HG02678 (cell line): Measurements from ENCODE around the gene PRR11.
"Not testable (repeated sequence)": the region's sequence is repeated elsewhere in the genome, so short reads cannot be mapped to it uniquely, and the experiment has no call there.

Experiments
- ATAC-seq: cut with Tn5 transposase; IDR thresholded peaks from one replicate; pipeline ENCODE4 v1.9.1; 2021; ENCODE audit warnings: mild to moderate bottlenecking, moderate library complexity; ENCODE audit not compliant: unreplicated experiment

The PRR11 gene

GRCh38 chr17:59151006-59151405, 4.5 kb upstream of the PRR11 start:
- no peak for ATAC-seq

GRCh38 chr17:59151591-59151990, 4.0 kb upstream of the PRR11 start:
- no peak for ATAC-seq

- ATAC-seq = no peak
These were observed 2.6 kb upstream of the PRR11 start for GRCh38 chr17:59152925-59153324.

DNA sequence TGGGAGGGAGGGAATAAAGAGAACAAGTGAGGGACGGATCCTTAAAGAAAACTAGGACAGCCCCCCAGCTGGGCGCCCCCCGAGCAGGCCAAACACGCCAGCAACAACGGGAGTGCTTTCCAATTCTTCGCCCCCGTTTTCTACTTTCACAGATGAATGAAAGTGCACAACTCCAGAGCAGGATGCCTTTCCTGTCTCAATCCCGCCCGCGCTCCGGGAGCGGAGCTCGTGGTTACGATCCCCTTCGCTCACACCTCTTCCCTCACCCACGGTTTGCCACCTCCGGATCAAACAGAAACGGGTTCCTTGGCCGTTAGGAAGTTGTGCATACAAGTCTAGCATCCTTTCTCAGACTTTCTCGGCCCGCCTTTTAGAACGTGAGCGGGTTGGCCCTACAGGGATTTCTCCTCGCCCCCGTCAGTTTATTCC, 1.2 kb upstream of the PRR11 start:
- no peak for ATAC-seq

DNA sequence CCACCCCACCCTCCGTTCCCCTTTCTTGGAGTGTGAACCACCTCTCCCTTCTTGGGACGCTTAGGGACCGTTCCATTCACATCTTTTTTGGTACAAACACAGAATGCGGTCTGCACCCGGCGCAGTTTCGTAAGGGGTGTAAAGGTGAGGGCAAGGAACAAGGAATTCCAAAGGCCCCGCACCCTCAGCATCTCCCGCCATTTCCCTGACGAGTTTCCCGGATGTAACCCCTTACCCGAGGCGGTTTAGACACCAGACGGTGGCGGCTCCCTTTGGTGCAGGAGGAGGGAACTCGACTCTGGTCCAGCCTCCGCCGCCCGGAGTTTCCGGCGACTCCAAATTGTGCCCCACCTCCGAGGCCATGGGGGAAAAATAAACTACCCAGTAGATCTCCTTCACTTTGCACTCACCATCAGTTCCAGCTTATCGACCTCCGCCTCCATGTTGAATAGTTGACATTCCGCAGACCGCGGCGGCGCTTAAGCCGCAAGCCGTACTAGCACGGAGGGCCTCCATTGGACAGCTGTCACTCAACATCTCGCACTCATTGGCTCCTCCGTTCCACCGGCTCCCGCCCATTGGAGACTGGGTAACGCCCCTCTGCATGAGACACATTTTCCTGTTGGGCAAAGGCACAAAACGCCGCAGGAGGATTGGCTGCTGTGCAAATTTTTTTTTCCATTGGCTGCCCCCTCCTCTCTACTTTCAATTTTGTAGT, 666 bp upstream of the PRR11 start, which contains the start of gene SKA2:
Gene SKA2, minus strand, starts transcription at position 466 of the 718 bp plus-strand sequence. Its CDS starts 23 bp downstream, at position 443.
- ATAC-seq = peak; percentile 80

DNA sequence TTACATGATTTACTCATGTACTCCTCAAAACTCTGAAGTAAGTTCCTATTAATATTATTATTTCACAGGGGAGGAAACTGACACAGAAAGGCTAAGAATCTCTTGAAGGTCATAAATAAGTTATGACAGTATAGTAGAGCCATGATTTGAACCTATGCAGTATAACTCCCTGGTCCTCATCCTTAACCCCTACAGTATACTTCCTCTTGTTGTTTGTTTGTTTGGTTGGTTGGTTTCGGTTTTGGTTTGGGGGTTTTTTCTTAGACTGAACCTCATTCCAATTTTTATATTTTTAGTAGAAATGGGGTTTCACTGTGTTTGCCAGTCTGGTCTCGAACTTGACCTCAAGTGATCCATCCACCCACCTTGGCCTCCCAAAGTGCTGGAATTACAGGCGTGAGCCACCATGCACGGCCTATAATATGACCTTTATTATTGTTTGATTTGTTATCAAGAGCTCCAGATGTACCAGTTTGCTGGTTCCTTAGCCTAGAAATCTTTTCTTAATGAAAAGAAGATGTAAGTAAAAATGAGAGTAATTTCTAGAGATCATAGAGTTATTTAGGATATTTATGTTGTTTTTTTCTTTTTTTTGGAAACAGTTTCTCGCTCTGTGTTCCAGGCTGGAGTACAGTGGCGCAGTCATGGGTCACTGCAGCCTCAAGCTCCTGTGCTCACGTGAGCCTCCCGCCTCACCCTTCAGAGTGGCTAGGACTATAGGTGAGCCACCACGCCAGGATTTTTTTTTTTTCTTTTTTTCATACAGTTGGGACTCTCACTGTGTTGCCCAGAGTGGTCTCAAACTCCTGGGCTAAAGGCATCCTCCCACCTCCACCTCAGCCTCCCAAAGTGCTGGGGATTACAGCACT, 4.8 kb downstream of the PRR11 start:
- no peak for ATAC-seq

GRCh38 chr17:59161477-59161876, 5.9 kb downstream of the PRR11 start:
- ATAC-seq = no peak

DNA sequence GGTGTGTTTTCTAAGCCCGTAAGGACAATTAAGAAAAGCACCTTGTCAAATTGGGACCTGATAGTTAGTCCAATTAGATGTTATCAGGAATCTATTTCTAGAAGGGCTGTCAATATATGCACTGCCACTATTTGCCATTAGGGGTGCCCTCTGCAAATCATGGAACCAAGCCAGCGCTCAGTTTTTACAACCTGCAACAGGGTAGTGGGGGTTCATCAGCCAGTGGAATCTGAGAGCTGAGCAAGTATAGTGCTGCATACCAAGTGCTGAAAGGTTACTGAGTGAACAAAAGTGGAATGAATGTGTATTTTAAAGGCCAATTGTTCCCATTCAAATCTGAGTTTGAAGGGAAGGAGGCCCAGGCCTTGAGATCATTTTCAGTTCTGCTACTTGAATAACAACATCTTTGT, 10.4 kb downstream of the PRR11 start:
- ATAC-seq = no peak

DNA sequence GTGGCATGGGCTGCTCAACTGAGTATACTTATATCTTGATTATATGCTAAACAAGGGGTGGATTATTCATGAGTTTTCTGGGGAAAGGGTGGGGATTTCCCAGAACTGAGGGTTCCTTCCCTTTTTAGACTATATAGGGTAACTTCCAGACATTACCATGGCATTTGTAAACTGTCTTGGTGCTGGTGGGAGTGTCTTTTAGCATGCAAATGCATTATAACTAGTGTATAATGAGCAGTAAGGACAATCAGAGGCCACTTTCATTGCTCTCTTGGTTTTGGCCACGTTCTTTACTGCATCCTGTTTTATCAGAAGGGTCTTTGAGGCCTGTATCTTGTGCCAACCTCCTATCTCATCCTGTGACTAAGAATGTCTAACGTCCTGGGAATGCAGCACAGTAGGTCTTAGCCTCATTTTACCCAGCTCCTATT, 12.0 kb downstream of the PRR11 start:
- no peak for ATAC-seq

DNA sequence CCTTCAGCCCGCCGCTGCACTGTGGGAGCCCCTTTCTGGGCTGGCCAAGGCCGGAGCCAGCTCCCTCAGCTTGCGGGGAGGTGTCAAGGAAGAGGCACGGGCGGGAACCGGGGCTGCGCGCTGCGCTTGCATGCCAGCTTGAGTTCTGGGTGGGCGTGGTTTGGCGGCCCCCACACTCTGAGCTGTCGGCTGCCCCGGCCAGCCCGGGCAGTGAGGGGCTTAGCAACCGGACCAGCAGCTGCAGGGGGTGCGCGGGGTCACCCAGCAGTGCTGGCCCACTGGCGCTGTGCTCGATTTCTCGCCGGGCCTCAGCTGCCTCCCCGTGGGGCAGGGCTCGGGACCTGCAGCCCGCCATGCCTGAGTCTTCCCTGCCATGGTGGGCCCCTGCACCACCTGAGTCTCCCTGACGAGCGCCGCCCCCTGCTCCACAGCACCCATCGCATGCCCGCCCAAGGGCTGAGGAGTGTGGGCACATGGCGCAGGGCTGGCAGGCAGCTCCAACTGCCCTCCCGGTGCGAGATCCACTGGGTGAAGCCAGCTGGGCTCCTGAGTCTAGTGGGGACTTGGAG, 17.0 kb downstream of the PRR11 start:
- no peak for ATAC-seq

DNA sequence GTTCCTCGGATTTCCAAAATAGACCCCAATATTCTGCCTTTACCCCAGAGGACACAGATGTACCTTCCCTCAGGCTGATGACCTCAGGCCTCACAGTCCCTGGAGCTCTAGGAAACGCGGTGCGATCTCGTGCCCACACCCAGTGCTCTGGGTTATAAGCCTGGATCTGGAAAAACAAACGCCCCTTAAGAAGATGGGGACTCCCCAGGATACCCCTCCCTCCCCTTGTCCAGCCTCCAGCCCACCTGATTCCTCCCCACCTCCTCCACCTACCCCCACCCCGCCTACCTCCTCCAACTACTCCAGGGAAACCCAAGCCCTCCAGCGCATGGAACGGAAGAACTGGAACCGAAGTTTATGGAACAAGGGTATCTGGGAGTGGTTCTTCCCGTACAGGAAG, 19.1 kb downstream of the PRR11 start:
- ATAC-seq = no peak

DNA sequence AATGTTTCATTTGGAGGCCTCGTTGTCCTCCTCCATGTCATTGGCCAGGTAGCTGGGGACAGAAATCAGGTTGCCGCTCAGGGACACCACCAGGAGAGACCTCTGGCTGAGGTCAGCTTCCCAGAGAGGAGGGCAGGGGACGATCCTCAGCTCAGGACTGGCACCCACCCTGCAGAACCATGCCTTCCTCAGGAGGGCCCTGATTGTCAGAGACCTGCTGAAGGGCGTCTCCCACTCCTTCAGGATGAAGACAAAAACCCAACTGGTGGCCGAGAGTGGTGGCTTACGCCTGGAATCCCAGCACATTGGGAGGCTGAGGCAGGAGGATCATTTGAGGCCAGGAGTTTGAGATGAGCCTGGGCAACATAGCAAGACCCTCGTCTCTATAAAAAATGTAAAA, 19.5 kb downstream of the PRR11 start:
- ATAC-seq = no peak

DNA sequence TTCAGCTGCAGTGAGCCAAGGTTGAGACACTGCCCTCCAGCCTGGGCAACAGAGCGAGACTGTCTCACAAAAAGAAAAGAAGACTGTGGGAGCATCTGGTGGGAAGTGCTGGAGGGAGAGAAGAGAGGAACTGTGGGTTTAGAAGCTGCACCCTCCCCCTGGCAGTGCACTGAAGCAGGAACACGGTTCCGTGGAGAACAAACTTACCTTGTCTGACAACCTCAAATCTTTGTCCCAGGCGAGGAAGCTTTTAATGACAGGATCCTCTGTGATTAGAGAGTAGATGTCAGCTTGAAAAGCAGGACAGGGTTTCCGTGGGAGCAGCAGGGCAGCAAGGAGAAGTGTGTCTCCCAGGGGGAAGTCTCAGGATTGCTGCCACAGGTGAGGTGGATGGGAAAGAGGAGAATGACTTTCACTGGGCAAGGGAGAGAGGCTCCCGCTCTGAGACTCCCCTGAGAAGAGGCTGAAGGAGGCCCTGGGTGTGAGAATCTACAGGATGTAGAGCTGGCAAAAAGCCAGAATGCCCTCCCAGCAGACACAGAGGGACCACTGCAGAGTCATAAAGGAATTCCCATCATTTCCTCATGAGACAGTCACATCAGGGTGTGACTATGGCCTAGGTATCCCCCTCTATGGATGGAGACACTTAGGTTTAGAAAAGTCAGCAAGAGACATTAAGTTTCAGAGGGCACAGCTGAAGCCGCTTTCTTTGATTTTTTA, 22.9 kb downstream of the PRR11 start:
- ATAC-seq = no peak

DNA sequence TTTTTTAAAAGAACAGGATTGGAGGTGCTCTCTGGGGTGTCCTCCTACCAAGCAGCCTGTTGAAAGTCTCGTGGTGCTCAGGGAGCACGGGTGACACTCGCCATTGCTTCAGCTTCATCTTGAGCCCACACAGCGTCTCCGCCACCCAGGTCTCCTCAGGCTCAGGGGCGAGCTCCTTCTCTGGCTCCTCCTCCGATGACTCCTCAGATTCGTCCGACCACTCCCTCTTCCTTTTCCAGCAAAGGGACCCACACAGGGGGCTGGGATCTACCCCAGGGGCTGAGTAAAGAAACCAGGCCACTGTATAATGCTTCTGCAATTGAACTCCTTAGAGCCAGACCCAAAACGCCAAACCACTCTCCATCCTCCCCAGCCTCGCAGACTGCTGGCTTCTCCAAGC, 24.1 kb downstream of the PRR11 start:
- not testable (repeated sequence) for ATAC-seq

- ATAC-seq = no peak
These were observed 25.1 kb downstream of the PRR11 start for GRCh38 chr17:59180626-59181025.

DNA sequence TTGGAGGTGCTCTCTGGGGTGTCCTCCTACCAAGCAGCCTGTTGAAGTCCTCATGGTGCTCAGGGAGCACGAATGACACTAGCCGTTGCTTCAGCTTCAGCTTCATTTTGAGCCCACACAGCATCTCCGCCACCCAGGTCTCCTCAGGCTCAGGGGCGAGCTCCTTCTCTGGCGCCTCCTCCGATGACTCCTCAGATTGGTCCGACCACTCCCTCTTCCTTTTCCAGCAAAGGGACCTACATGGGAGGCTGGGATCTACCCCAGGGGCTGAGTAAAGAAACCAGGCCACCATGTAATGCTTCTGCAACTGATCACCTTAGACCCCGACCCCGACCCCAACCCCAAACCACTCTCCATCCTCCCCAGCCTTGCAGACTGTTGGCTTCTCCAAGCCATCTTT, 25.9 kb downstream of the PRR11 start:
- ATAC-seq = no peak

DNA sequence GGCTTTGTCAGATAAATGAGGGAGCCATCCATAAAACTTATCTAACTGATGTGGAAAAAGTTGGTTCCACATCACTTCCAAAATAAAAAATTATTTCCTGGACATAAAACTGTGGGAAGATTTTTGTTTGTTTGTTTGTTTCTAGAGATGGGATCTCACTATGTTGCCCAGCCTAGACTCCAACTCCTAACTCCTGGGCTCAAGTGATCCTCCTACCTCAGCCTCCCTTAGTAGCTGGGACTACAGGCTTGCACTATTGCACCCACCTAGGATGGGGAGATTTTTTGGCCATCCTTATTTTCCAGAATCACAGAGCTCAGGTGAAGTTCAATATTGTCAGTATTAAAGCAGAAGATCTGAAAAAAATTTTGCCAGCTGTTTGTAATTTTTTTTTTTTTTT, 30.5 kb downstream of the PRR11 start:
- ATAC-seq = no peak

DNA sequence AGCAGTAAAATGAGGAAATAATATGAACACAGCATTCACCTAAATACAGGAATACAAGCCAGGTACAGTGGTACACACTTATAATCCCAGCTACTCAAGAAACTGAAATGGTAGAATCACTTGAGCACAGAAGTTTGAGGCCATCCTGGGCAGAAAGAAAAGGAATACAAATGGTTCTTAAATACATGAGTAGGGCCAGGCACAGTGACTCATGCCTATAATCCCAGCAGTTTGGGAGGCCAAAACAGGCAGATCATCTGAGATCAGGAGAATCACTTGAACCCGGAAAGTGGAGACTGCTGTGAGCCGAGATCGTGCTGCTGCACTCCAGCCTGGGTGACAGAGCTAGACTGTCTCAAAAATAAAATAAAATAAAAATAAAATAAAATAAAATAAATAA, 31.3 kb downstream of the PRR11 start:
- no peak for ATAC-seq

DNA sequence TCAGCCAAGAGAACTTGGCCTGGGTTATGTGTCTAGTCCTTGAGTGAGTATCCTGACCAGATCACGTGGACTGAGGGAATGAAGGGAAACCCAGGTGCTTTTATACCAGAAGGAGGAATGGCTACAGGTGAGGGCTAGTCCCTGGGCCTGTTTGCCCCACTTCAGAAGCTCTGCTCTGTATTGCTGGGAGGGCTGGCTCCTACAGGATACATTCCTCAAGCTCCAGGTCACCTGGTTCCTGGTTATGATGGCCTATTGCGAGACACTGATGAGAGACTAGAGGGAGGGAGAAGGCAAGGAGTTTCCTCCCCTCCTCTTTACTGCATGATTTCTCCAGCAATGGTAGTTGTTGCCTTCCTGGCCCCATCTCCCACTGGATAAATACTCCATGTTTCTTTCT, 35.3 kb downstream of the PRR11 start:
- no peak for ATAC-seq

GRCh38 chr17:59193336-59193862, 37.9 kb downstream of the PRR11 start:
- no peak for ATAC-seq

- ATAC-seq = no peak
These were observed 43.9 kb downstream of the PRR11 start for GRCh38 chr17:59199398-59199797.
